CD14-positive monocyte (primary cell): Measurements from ENCODE around the gene SPIRE1. TPM values are rescaled to one million over a fixed set of nuclear protein-coding genes. Genes with fewer than 3 reads are reported as not detected.

Source experiments
- DNase-seq, 3 donors: peaks; one replicate each; pipeline ENCODE4 v3.0.0-alpha.2; 2011 to 2022
- H2AFZ ChIP-seq: 2 replicates; pipeline ENCODE4 v1.6.0; 2012; ENCODE audit warnings: mild to moderate bottlenecking, low read depth, low read length, inconsistent platforms; ENCODE audit not compliant: insufficient read depth, poor library complexity, severe bottlenecking
- H3K27ac ChIP-seq, 2 donors: 1 replicate in 1 of 2; 2 replicates in 1 of 2; pipeline ENCODE4 v1.5.1; 2012 to 2013; ENCODE audit warnings: low read length in 2 of 2, control low read depth in 1 of 2, inconsistent platforms in 1 of 2, low read depth in 1 of 2, mild to moderate bottlenecking in 1 of 2
- H3K27me3 ChIP-seq, 2 donors: one replicate each; pipeline versions ENCODE4 v1.6.0 to v1.6.1; 2011 to 2013; ENCODE audit warnings: low read length in 2 of 2; ENCODE audit not compliant: control insufficient read depth in 2 of 2, insufficient read depth in 2 of 2
- H3K36me3 ChIP-seq, 2 donors: replicated peaks in 1 of 2; 1 replicate in 1 of 2; 2 replicates in 1 of 2; pipeline versions ENCODE4 v1.5.1 to v1.6.1; 2012 to 2013; ENCODE audit warnings: low read length in 2 of 2, control low read depth in 1 of 2, inconsistent platforms in 1 of 2, mild to moderate bottlenecking in 1 of 2; ENCODE audit not compliant: insufficient read depth in 2 of 2, control insufficient read depth in 1 of 2
- H3K4me1 ChIP-seq, 2 donors: 1 replicate in 1 of 2; 2 replicates in 1 of 2; pipeline versions ENCODE4 v1.5.1 to v1.6.1; 2012 to 2013; ENCODE audit warnings: low read length in 2 of 2, control low read depth in 1 of 2, inconsistent platforms in 1 of 2, mild to moderate bottlenecking in 1 of 2, moderate library complexity in 1 of 2; ENCODE audit not compliant: insufficient read depth in 2 of 2, control insufficient read depth in 1 of 2
- H3K4me2 ChIP-seq: replicated peaks from 2 replicates; pipeline ENCODE3; 2012; ENCODE audit warnings: low read length, moderate library complexity, mild to moderate bottlenecking; ENCODE audit not compliant: poor library complexity, severe bottlenecking; ENCODE audit errors: extremely low read depth
- H3K4me3 ChIP-seq, 3 experiments: fragments of 200-600 bp in 1 of 3; sonication (generic) in 1 of 3; replicated peaks in 1 of 3; 1 replicate in 2 of 3; 2 replicates in 1 of 3; pipeline ENCODE4 v1.5.1; 2011 to 2013; ENCODE audit warnings: low read length in 3 of 3, mild to moderate bottlenecking in 3 of 3, control low read depth in 2 of 3, low read depth in 2 of 3, inconsistent platforms in 1 of 3, moderate library complexity in 1 of 3
- H3K79me2 ChIP-seq: 2 replicates; pipeline ENCODE4 v1.6.0; 2012; ENCODE audit warnings: mild to moderate bottlenecking, control low read depth, inconsistent platforms, low read length, moderate library complexity; ENCODE audit not compliant: insufficient read depth
- H3K9ac ChIP-seq: 2 replicates; pipeline ENCODE4 v1.6.0; 2017; ENCODE audit warnings: low read length, mild to moderate bottlenecking; ENCODE audit not compliant: insufficient read depth, poor library complexity, severe bottlenecking
- H3K9me3 ChIP-seq, 2 donors: replicated peaks in 1 of 2; 1 replicate in 1 of 2; 2 replicates in 1 of 2; pipeline versions ENCODE4 v1.5.1 to v1.6.1; 2012 to 2013; ENCODE audit warnings: low read length in 2 of 2, control low read depth in 1 of 2; ENCODE audit not compliant: control insufficient read depth in 1 of 2, insufficient read depth in 1 of 2
- H4K20me1 ChIP-seq: 2 replicates; pipeline ENCODE4 v1.6.0; 2012; ENCODE audit warnings: mild to moderate bottlenecking, low read length, control low read depth, moderate library complexity; ENCODE audit not compliant: insufficient read depth
- H3K27ac Mint-ChIP-seq, 7 donors: one replicate each; pipeline ENCODE4 v1.8.0; 2020; ENCODE audit warnings: mild to moderate bottlenecking in 7 of 7, mixed read lengths in 7 of 7, moderate library complexity in 6 of 7, inconsistent platforms in 2 of 7
- H3K27me3 Mint-ChIP-seq, 3 donors: one replicate each; pipeline ENCODE4 v1.8.0; 2021 to 2022; ENCODE audit warnings: low read depth in 3 of 3, mild to moderate bottlenecking in 3 of 3, mixed read lengths in 3 of 3, moderate library complexity in 3 of 3, inconsistent platforms in 1 of 3
- H3K36me3 Mint-ChIP-seq, 2 donors: one replicate each; pipeline ENCODE4 v1.8.0; 2020; ENCODE audit warnings: mixed read lengths in 2 of 2, inconsistent platforms in 1 of 2, mild to moderate bottlenecking in 1 of 2
- H3K4me1 Mint-ChIP-seq: one replicate; pipeline ENCODE4 v1.8.0; 2020; ENCODE audit warnings: mild to moderate bottlenecking, mixed read lengths
- H3K4me3 Mint-ChIP-seq, 2 donors: one replicate each; pipeline ENCODE4 v1.8.0; 2020; ENCODE audit warnings: mild to moderate bottlenecking in 2 of 2, mixed read lengths in 2 of 2, moderate library complexity in 1 of 2
- H3K9me3 Mint-ChIP-seq, 7 donors: one replicate each; pipeline ENCODE4 v1.8.0; 2020 to 2022; ENCODE audit warnings: mixed read lengths in 7 of 7, mild to moderate bottlenecking in 6 of 7, moderate library complexity in 6 of 7, inconsistent platforms in 2 of 7
- CTCF ChIP-seq: fragments of 200-600 bp; IDR thresholded peaks from one replicate; pipeline ENCODE4 v1.8.0; 2022; ENCODE audit warnings: antibody characterized with exemption, mild to moderate bottlenecking
- WGBS: methylation state at CpG from one replicate; pipeline ENCODE4 v1.1.5; 2013; ENCODE audit warnings: missing lambda C conversion rate; ENCODE audit not compliant: insufficient coverage; 5-methylcytosine and 5-hydroxymethylcytosine counted together
- intact Hi-C, 2 donors: fragments of 100-400 bp; cut with micrococcal nuclease; formaldehyde crosslinking; loops; one replicate each; pipeline versions ENCODE4 v1.15.0 to v1.15.1; 2023
- polyA plus RNA-seq, 3 donors: library from polyadenylated mRNA; depleted of rRNA in 1 of 3; unstranded in 2 of 3; stranded (reverse) in 1 of 3; fragments of 300-500 nt in 2 of 3; fragments of >200 nt in 1 of 3; fragmentation: Illumina TruSeq in 2 of 3; gene quantifications; 1 replicate in 2 of 3; 2 replicates in 1 of 3; pipeline ENCODE4 v1.2.3, GENCODE V29; 2012 to 2021

Gene SPIRE1
- polyA plus RNA-seq, 3 donors = 1.7 to 1.9 (median 1.8) TPM

GRCh38 chr18:12701161-12701560 is 43.3 kb upstream of the SPIRE1 start:
- H3K4me1 ChIP-seq = peaks cover 22 to 32% of the 10 kb centered on the region in 2 donors

GRCh38 chr18:12699747-12700146 is 41.8 kb upstream of the SPIRE1 start:
- no peak overlapping the region for H3K27ac Mint-ChIP-seq
- Histone ChIP-seq H3K4me3 (no peak overlapping the region), H3K79me2 (peaks cover 41% of the 10 kb centered on the region), H3K9me3 (no peaks in the 10 kb centered on the region), H3K4me1 (peaks cover 22 to 29% of the 10 kb centered on the region in 2 donors), H3K27ac (no peak overlapping the region), H4K20me1 (no peaks in the 10 kb centered on the region), H3K27me3 (no peaks in the 10 kb centered on the region), H3K4me2 (no peak overlapping the region), H3K9ac (no peak overlapping the region), H3K36me3 (peaks cover 19 to 33% of the 10 kb centered on the region in 2 donors), H2AFZ (no peak overlapping the region)
- no peaks in the 10 kb centered on the region for H3K27me3 Mint-ChIP-seq
- DNase-seq = no peak
- no CpG with 5 or more reads among the region's 2 CpGs for WGBS
- no peak for TF ChIP-seq CTCF
- H3K4me3 Mint-ChIP-seq = no peak overlapping the region
- intact Hi-C loops = loop anchor here in 1 of 2 donors (5.0 kb wide), 1 partner anchor 1028 kb away; the partner anchor contains the start of genes FAM210A and RNMT
- H3K36me3 Mint-ChIP-seq = peaks cover 16 to 19% of the 10 kb centered on the region in 2 donors
- no peaks in the 10 kb centered on the region for H3K9me3 Mint-ChIP-seq
- H3K4me1 Mint-ChIP-seq = peaks cover 28% of the 10 kb centered on the region

More at GRCh38 chr18:12701161-12701560, 43.3 kb upstream of the SPIRE1 start:
- Mint-ChIP-seq H3K27ac (peak overlapping the region in 1 of 7 donors; percentile 99), H3K4me3 (peak overlapping the region in 1 of 2 donors; percentile 98), H3K27me3 (no peaks in the 10 kb centered on the region), H3K36me3 (peaks cover 17 to 18% of the 10 kb centered on the region in 2 donors), H3K4me1 (peaks cover 31% of the 10 kb centered on the region), H3K9me3 (no peaks in the 10 kb centered on the region)
- peak overlapping the region in 1 of 3 experiments; percentile 89 for H3K4me3 ChIP-seq
- peaks cover 10% of the 10 kb centered on the region for H4K20me1 ChIP-seq
- no peak for TF ChIP-seq CTCF
- intact Hi-C loops = loop anchor here in 1 of 2 donors (5.0 kb wide), 1 partner anchor 1026 kb away; the partner anchor contains the start of genes FAM210A and RNMT
- peak overlapping the region; percentile 87 for H3K4me2 ChIP-seq
- H3K27ac ChIP-seq = peak overlapping the region in 1 of 2 donors; percentile 95
- H3K79me2 ChIP-seq = peaks cover 55% of the 10 kb centered on the region
- H3K9me3 ChIP-seq = no peaks in the 10 kb centered on the region
- H2AFZ ChIP-seq = peak overlapping the region; percentile 95
- no peak for DNase-seq
- no peaks in the 10 kb centered on the region for H3K27me3 ChIP-seq
- WGBS = no CpG with 5 or more reads among the region's 3 CpGs
- H3K36me3 ChIP-seq = peaks cover 20 to 36% of the 10 kb centered on the region in 2 donors
- H3K9ac ChIP-seq = no peak overlapping the region
